Measurements from ENCODE around the gene EID1.
A peak's percentile ranks its signal among the peaks of the same experiment; 100 is the strongest.

The EID1 gene

DNA sequence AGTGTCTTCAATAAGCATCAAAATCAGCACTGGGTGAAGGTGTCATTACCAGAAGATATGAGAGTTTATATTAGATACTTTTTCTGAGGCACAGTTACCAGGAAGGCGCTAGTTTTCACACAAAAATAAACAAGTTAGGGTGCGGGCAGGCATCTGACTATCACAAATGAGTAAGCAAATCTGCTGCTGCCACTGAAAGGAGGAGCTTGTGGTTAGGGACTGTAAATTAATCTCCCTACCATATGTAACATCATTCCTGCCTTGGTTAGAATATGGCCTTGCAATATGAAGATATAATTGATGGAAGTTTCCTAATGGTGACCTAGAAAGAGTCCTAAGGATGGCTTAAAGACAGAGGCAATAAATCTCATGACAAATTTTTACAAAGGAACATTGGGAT lies 19.5 kb upstream of the EID1 start:
- peak overlapping the region; percentile 65 for H2AFZ ChIP-seq (ENCODE audit: low read depth)

DNA sequence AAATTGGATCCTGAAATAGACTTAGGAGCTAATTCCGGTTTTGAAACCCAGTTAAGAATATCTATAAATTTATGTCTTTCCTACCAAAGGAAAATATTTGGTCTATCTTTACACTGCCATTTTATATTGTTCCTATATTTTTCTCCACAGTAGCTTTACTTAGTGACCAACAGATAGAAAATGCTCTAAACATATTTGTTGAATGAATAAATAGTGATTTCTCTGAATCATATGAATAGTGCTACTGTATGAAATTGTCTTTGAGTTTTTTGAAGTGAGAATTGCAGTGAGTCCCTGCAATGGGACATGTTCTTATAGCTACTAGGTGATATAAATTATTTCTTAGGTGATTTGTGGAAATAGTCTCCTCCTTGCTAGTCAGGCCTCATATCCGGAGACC lies 18.5 kb upstream of the EID1 start:
- TF ChIP-seq, protein P1, sequence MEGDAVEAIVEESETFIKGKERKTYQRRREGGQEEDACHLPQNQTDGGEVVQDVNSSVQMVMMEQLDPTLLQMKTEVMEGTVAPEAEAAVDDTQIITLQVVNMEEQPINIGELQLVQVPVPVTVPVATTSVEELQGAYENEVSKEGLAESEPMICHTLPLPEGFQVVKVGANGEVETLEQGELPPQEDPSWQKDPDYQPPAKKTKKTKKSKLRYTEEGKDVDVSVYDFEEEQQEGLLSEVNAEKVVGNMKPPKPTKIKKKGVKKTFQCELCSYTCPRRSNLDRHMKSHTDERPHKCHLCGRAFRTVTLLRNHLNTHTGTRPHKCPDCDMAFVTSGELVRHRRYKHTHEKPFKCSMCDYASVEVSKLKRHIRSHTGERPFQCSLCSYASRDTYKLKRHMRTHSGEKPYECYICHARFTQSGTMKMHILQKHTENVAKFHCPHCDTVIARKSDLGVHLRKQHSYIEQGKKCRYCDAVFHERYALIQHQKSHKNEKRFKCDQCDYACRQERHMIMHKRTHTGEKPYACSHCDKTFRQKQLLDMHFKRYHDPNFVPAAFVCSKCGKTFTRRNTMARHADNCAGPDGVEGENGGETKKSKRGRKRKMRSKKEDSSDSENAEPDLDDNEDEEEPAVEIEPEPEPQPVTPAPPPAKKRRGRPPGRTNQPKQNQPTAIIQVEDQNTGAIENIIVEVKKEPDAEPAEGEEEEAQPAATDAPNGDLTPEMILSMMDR (conservative IDR thresholded peaks at IDR 0.05; ENCODE audit: low read depth, low read length): no peak
- Histone ChIP-seq H4K20me1 (ENCODE audit: insufficient read depth) (no peaks in the 10 kb centered on the region), H3K4me1 (ENCODE audit: low read depth, poor library complexity, severe bottlenecking) (peaks cover 34% of the 10 kb centered on the region), H3K36me3 (ENCODE audit: insufficient read depth) (no peaks in the 10 kb centered on the region), H3K27me3 (ENCODE audit: insufficient read depth, low read depth) (no peaks in the 10 kb centered on the region), H3K4me3 (IDR thresholded peaks at IDR 0.05; ENCODE audit: insufficient read depth, low read depth, low read length) (no peak overlapping the region), H2AFZ (ENCODE audit: low read depth) (no peak overlapping the region), H3K27ac (no peak overlapping the region), H3K4me2 (no peak overlapping the region), H3K9ac (no peak overlapping the region), H3K79me2 (ENCODE audit: insufficient read depth, low read depth) (no peaks in the 10 kb centered on the region)

More for the DNA sequence above, 19.5 kb upstream of the EID1 start:
- peak overlapping the region; percentile 30; the same call in 1 of the 2 replicates for H3K27ac ChIP-seq
- H3K79me2 ChIP-seq (ENCODE audit: insufficient read depth, low read depth): no peaks in the 10 kb centered on the region
- no peaks in the 10 kb centered on the region for H3K27me3 ChIP-seq (ENCODE audit: insufficient read depth, low read depth)
- no peak overlapping the region for H3K4me3 ChIP-seq (IDR thresholded peaks at IDR 0.05; ENCODE audit: insufficient read depth, low read depth, low read length)
- no peaks in the 10 kb centered on the region for H3K36me3 ChIP-seq (ENCODE audit: insufficient read depth)
- TF ChIP-seq, protein P1 (conservative IDR thresholded peaks at IDR 0.05; ENCODE audit: low read depth, low read length): no peak
- H3K9ac ChIP-seq: peak overlapping the region; percentile 6; the same call in 1 of the 2 replicates
- H3K4me1 ChIP-seq (ENCODE audit: low read depth, poor library complexity, severe bottlenecking): peaks cover 34% of the 10 kb centered on the region
- H3K4me2 ChIP-seq: peak overlapping the region; percentile 36; the same call in 1 of the 2 replicates
- H4K20me1 ChIP-seq (ENCODE audit: insufficient read depth): no peaks in the 10 kb centered on the region

DNA sequence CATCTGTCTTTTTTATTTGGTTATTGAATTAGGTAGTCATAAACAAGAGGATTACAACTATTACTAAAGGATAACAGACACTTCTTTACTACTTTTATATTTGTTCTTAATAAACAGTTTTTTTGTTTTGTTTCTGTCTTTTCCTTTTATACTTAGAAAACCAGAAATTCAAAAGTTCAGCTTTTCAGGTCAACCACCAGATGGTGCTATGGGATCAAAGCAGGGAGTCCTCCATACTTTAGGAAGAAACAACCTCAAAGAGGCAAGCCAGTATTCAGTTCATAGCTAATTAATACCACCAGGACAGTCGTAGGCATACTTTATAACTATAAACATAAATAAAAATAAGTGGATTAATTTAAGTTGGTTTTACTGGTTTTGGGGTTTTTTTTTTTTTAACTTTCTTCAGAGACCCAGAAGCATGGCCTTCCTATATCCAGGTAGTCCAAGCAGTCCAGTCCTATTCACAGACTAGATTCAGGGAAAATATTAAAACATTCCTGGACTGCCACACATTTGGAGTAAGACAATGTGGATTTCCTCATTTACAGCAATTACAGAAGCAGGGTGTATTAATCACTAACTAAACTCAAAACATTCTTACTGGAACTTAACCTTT lies 16.0 kb upstream of the EID1 start:
- no peak overlapping the region for H3K4me3 ChIP-seq (IDR thresholded peaks at IDR 0.05; ENCODE audit: insufficient read depth, low read depth, low read length)
- no peak overlapping the region for H3K9ac ChIP-seq
- no peak overlapping the region for H3K27ac ChIP-seq
- peaks cover 34% of the 10 kb centered on the region for H3K4me1 ChIP-seq (ENCODE audit: low read depth, poor library complexity, severe bottlenecking)
- H4K20me1 ChIP-seq (ENCODE audit: insufficient read depth): no peaks in the 10 kb centered on the region
- H3K27me3 ChIP-seq (ENCODE audit: insufficient read depth, low read depth): no peaks in the 10 kb centered on the region
- peak overlapping the region; percentile 55; the same call in 1 of the 2 replicates for H2AFZ ChIP-seq (ENCODE audit: low read depth)
- no peaks in the 10 kb centered on the region for H3K79me2 ChIP-seq (ENCODE audit: insufficient read depth, low read depth)
- TF ChIP-seq, protein P1 (conservative IDR thresholded peaks at IDR 0.05; ENCODE audit: low read depth, low read length): peak; percentile 88
- H3K4me2 ChIP-seq: no peak overlapping the region
- no peaks in the 10 kb centered on the region for H3K36me3 ChIP-seq (ENCODE audit: insufficient read depth)

DNA sequence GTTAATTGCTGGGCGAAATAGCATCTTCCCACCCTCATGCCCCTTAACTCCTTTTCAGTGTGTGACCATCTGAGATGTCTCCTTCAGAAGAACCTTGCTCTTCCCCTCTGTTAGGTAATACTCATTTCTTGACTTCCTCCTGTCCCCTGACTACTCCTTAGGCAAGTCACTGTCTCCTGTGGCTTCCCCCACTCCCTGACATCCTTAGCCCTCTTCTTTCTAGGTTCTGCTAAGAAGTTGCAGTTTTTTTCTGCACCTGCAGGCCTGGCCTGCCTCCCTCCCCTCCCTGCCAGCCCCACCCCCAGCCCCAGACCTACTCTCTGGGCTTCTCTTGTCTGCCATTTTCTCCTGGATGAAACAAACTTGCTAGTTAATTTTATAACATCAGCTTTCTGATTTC lies 15.2 kb upstream of the EID1 start:
- H3K79me2 ChIP-seq (ENCODE audit: insufficient read depth, low read depth): no peaks in the 10 kb centered on the region
- H2AFZ ChIP-seq (ENCODE audit: low read depth): peak overlapping the region; percentile 55; the same call in 1 of the 2 replicates
- H3K9ac ChIP-seq: no peak overlapping the region
- no peak overlapping the region for H3K4me2 ChIP-seq
- no peaks in the 10 kb centered on the region for H3K36me3 ChIP-seq (ENCODE audit: insufficient read depth)
- H3K4me1 ChIP-seq (ENCODE audit: low read depth, poor library complexity, severe bottlenecking): peaks cover 30% of the 10 kb centered on the region
- TF ChIP-seq, protein P1 (conservative IDR thresholded peaks at IDR 0.05; ENCODE audit: low read depth, low read length): no peak
- no peak overlapping the region for H3K27ac ChIP-seq
- H3K27me3 ChIP-seq (ENCODE audit: insufficient read depth, low read depth): no peaks in the 10 kb centered on the region
- no peak overlapping the region for H3K4me3 ChIP-seq (IDR thresholded peaks at IDR 0.05; ENCODE audit: insufficient read depth, low read depth, low read length)
- H4K20me1 ChIP-seq (ENCODE audit: insufficient read depth): no peaks in the 10 kb centered on the region

Measured in KMS-11 (cell line).